Smooth muscle cell (in vitro differentiated cells): ENCODE results near the gene ZC3H7B. TPM values are rescaled to one million over a fixed set of nuclear protein-coding genes. Genes with fewer than 3 reads are reported as not detected.

Experiments
- DNase-seq: peaks from one replicate; lab custom pipeline; 2025; ENCODE audit not compliant: unreplicated experiment; lab: John Stamatoyannopoulos, UW
- H2AFZ ChIP-seq: fragments of 200-600 bp; sonication (generic); 2 replicates; pipeline ENCODE4 v1.6.0; 2016; ENCODE audit warnings: antibody characterized with exemption, low read depth, mild to moderate bottlenecking
- H3F3A ChIP-seq: fragments of 200-600 bp; sonication (generic); 2 replicates; pipeline ENCODE4 v1.6.0; 2017; ENCODE audit warnings: antibody characterized with exemption, low read depth
- H3K27ac ChIP-seq: fragments of 200-600 bp; sonication (generic); 2 replicates; pipeline ENCODE4 v1.5.1; 2016; ENCODE audit warnings: low read depth, mild to moderate bottlenecking
- H3K27me3 ChIP-seq: fragments of 200-600 bp; sonication (generic); 2 replicates; pipeline ENCODE4 v1.6.1; 2016; ENCODE audit warnings: low read depth, mild to moderate bottlenecking
- H3K36me3 ChIP-seq: fragments of 200-600 bp; sonication (generic); 2 replicates; pipeline ENCODE4 v1.5.1; 2016; ENCODE audit warnings: low read depth
- H3K4me1 ChIP-seq: fragments of 200-600 bp; sonication (generic); 2 replicates; pipeline ENCODE4 v1.5.1; 2016; ENCODE audit warnings: low read depth
- H3K4me2 ChIP-seq: fragments of 200-600 bp; sonication (generic); 2 replicates; pipeline ENCODE4 v1.6.0; 2016; ENCODE audit warnings: mild to moderate bottlenecking
- H3K4me3 ChIP-seq: fragments of 200-600 bp; sonication (generic); 2 replicates; pipeline ENCODE4 v1.5.1; 2016; ENCODE audit warnings: mild to moderate bottlenecking
- H3K79me2 ChIP-seq: fragments of 200-600 bp; sonication (generic); 2 replicates; pipeline ENCODE4 v1.6.0; 2016; ENCODE audit warnings: low read depth, mild to moderate bottlenecking
- H3K9ac ChIP-seq: fragments of 200-600 bp; sonication (generic); 2 replicates; pipeline ENCODE4 v1.6.0; 2016; ENCODE audit warnings: low read depth
- H3K9me3 ChIP-seq: fragments of 200-600 bp; sonication (generic); replicated peaks from 2 replicates; pipeline ENCODE4 v1.5.1; 2016; ENCODE audit warnings: low read depth
- H4K20me1 ChIP-seq: fragments of 200-600 bp; sonication (generic); 2 replicates; pipeline ENCODE4 v1.6.0; 2016; ENCODE audit warnings: low read depth
- CTCF ChIP-seq: fragments of 200-600 bp; sonication (generic); IDR thresholded peaks from 2 replicates; pipeline ENCODE4 v1.5.1; 2017; ENCODE audit warnings: borderline replicate concordance, mild to moderate bottlenecking, antibody characterized with exemption; ENCODE audit not compliant: insufficient read depth, poor library complexity, severe bottlenecking
- WGBS: methylation state at CpG from one replicate; pipeline ENCODE4 v1.1.7; 2016; ENCODE audit warnings: low lambda C conversion rate; 5-methylcytosine and 5-hydroxymethylcytosine counted together
- polyA plus RNA-seq: library from polyadenylated mRNA; unstranded; fragments of >200 nt; fragmentation: Nextera tagmentation; extraction: Ambion mirVana; gene quantifications from 2 replicates; pipeline ENCODE4 v1.2.1, GENCODE V29; 2016
- total RNA-seq: library from RNA; depleted of rRNA; stranded (reverse); fragments of >200 nt; gene quantifications from 2 replicates; pipeline ENCODE4 v1.2.3, GENCODE V29; 2014

The ZC3H7B gene
- total and polyA plus RNA-seq, 2 experiments from 2014 or later, result 3.7 to 20.6 TPM

- Histone ChIP-seq H3K9ac (no peak overlapping the region), H3K4me1 (no peaks in the 10 kb centered on the region), H3K27ac (no peak overlapping the region), H3F3A (no peaks in the 10 kb centered on the region), H3K36me3 (no peaks in the 10 kb centered on the region), H2AFZ (no peak overlapping the region), H3K79me2 (no peaks in the 10 kb centered on the region), H3K4me2 (no peak overlapping the region), H3K27me3 (no peaks in the 10 kb centered on the region), H4K20me1 (peaks cover 18% of the 10 kb centered on the region), H3K4me3 (no peak overlapping the region), H3K9me3 (no peaks in the 10 kb centered on the region)
- DNase-seq, result no peak
- WGBS, result 87% methylated on average over 12 of the region's 12 CpGs
- TF ChIP-seq CTCF, result no peak
These were observed 39.6 kb upstream of the ZC3H7B start for GRCh38 chr22:41261541-41262249.

- WGBS, result 98% methylated on average over 15 of the region's 15 CpGs
- Histone ChIP-seq H4K20me1 (peaks cover 18% of the 10 kb centered on the region), H3K9ac (no peak overlapping the region), H2AFZ (no peak overlapping the region), H3K4me2 (no peak overlapping the region), H3K9me3 (no peaks in the 10 kb centered on the region), H3F3A (no peaks in the 10 kb centered on the region), H3K79me2 (no peaks in the 10 kb centered on the region), H3K36me3 (peaks cover 3% of the 10 kb centered on the region), H3K27me3 (no peaks in the 10 kb centered on the region), H3K4me3 (no peak overlapping the region), H3K4me1 (no peaks in the 10 kb centered on the region), H3K27ac (no peak overlapping the region)
- no peak for TF ChIP-seq CTCF
- no peak for DNase-seq
These were observed 39.0 kb upstream of the ZC3H7B start for GRCh38 chr22:41262250-41262765.

- no peak overlapping the region for H2AFZ ChIP-seq
- no peak overlapping the region for H3K27ac ChIP-seq
- H3K36me3 ChIP-seq, result peaks cover 7% of the 10 kb centered on the region
- no peaks in the 10 kb centered on the region for H3K79me2 ChIP-seq
- 52% methylated on average over 2 of the region's 2 CpGs for WGBS
- no peak overlapping the region for H3K4me2 ChIP-seq
- no peak for TF ChIP-seq CTCF
- peaks cover 18% of the 10 kb centered on the region for H4K20me1 ChIP-seq
- no peaks in the 10 kb centered on the region for H3K4me1 ChIP-seq
- no peaks in the 10 kb centered on the region for H3K27me3 ChIP-seq
- H3K9ac ChIP-seq, result no peak overlapping the region
- no peak overlapping the region for H3K4me3 ChIP-seq
- no peaks in the 10 kb centered on the region for H3K9me3 ChIP-seq
- no peaks in the 10 kb centered on the region for H3F3A ChIP-seq
- DNase-seq, result no peak
These were observed 37.6 kb upstream of the ZC3H7B start for GRCh38 chr22:41263704-41264103.
